GM12872 (cell line): ENCODE data around the gene AMPD2.

Experiments used
- TF ChIP-seq, protein P1 (sequence below): IDR thresholded peaks from 3 replicates; pipeline ENCODE4 v1.5.1; 2011; ENCODE audit warnings: low read depth, mild to moderate bottlenecking, low read length, moderate library complexity; ENCODE audit not compliant: insufficient read depth

Gene AMPD2

GRCh38 chr1:109669246-109669948 is 49.8 kb downstream of the AMPD2 start:
- TF ChIP-seq, protein P1, sequence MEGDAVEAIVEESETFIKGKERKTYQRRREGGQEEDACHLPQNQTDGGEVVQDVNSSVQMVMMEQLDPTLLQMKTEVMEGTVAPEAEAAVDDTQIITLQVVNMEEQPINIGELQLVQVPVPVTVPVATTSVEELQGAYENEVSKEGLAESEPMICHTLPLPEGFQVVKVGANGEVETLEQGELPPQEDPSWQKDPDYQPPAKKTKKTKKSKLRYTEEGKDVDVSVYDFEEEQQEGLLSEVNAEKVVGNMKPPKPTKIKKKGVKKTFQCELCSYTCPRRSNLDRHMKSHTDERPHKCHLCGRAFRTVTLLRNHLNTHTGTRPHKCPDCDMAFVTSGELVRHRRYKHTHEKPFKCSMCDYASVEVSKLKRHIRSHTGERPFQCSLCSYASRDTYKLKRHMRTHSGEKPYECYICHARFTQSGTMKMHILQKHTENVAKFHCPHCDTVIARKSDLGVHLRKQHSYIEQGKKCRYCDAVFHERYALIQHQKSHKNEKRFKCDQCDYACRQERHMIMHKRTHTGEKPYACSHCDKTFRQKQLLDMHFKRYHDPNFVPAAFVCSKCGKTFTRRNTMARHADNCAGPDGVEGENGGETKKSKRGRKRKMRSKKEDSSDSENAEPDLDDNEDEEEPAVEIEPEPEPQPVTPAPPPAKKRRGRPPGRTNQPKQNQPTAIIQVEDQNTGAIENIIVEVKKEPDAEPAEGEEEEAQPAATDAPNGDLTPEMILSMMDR: no peak

- TF ChIP-seq, protein P1: no peak
Measured at GRCh38 chr1:109671067-109671466, 51.4 kb downstream of the AMPD2 start.

- TF ChIP-seq, protein P1: no peak
Measured at GRCh38 chr1:109677459-109677858, 57.8 kb downstream of the AMPD2 start.
